UCSD-AML1 (cell line): ENCODE results near the gene UNC5C.

ENCODE experiments used
- DNase-seq: peaks from one replicate; lab custom pipeline; 2025; ENCODE audit not compliant: unreplicated experiment; lab: John Stamatoyannopoulos, UW

The UNC5C gene

DNA sequence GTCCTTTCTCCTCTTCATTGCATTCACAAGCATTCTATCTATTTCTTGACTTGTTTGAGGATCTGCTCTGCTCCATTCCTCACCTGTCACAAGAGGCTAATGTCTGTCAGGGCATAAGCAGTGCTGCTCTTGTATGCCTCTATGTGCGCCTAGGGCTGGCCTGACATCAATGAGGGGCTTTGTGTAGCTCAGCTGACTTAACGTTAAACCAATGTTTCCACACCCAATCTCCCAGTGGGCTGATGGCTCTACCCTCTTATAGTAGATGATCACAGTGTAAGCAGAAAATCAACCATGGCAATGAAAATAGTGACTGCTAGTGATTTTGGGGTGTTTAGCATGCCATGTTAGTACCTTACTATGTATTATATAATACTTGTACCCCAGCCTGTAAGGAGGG, 139.0 kb downstream of the UNC5C start:
- no peak for DNase-seq

DNA sequence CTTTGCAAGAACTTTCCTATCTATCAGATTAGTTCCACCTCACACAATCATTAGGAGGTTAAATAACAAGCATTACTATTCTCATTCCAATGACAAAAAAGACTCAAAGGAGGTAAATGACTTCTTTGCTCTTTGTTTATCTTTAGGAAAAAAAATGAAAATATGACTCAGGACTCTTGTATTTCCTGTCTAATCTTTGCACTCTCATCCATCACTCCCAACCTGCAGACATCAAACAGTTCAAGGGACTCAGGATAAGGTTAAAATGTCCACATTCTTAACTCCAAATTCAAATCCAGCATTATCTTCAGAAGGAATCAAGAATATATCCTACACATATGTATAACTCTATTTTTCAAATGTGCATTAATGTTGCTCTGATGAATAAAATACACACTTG, 139.6 kb downstream of the UNC5C start:
- no peak for DNase-seq

- DNase-seq = no peak
Observed at GRCh38 chr4:95402299-95402698, 146.5 kb downstream of the UNC5C start.

- no peak for DNase-seq
Observed at GRCh38 chr4:95398217-95398616, 150.6 kb downstream of the UNC5C start.

DNA sequence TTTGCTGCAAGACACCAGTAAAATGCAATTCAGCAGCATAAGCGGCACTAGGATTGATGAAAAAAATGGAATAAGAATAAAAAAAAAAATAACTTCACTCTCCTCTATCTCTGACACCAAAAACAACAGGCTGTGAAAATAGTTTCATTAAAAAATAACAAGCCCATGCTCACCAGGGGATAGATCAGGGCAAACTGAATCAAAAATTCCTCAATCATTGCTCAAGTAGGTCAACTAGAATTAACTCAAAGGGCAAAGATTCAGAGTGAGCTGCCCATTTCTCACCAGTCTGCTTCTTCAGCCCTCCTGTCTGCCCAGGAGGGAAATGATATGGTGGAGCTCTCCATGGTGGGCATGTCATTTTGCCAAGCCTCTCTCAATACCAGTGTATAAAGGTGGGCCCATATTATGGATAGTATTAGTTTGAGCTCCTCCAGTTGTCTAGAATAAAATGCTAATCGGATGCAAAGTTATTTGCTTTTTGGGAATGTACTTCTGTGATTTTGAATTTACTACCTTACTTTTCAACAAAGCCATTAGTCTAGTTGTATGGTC, 153.9 kb downstream of the UNC5C start:
- no peak for DNase-seq

GRCh38 chr4:95393821-95394220, 155.0 kb downstream of the UNC5C start:
- no peak for DNase-seq

DNA sequence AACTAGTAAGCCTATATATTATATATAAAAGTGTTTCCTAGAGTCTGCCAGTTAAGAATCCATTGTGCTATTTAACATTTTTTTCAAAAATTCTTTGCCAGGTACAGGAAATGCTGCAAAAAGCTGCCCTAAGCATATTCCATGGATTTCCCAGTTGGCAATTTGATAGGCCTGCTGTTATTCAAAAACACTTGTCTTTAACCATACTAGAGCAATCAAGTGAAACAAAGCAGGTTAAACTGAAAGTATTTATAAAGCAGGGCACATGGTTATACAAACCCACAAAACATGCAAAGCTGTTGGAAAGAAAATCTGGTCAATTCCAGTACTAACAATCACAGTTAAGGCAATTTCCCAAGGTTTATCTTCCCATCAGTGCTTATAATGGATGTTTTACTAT, 159.9 kb downstream of the UNC5C start:
- no peak for DNase-seq

DNA sequence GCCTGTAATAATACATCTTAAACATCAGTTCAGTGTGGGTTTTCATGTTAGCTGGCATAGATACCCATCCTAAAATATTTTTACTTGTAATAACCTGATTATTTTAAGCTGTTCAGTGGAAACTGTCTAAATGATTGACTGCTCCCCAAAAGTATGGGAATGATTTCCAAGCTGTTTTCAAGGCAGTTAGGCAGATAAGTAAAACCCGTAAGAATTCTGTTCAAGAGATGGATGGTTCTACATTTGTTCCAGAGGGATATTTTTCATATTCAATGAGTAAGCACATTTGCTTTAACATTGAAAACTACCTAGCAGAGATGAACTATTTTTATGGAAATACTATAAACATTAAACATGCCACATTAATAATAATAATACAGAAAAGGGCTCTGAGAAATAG, 161.1 kb downstream of the UNC5C start:
- no peak for DNase-seq

DNA sequence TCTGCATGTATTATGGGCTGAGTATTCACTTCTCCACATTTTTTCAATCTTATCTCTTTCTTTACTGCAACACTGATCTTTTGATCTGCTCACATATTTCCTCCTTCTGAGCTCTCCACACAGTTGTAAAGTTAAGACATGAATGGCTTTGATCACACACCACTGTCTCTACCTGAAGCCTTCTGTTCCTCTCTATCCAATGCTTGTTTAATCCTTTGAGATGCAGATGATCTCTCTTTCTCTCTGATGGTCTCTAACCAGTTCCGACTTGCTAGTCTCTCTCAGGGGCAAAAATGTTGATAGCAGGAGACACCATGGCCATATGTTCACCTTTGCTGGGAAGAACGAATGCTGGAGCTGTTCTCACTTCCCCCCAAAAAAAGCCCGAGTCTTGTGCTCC, 162.4 kb downstream of the UNC5C start:
- DNase-seq = no peak

- no peak for DNase-seq
Observed at GRCh38 chr4:95381843-95382580, 166.8 kb downstream of the UNC5C start.

- no peak for DNase-seq
Observed at GRCh38 chr4:95379633-95380032, 169.1 kb downstream of the UNC5C start.

GRCh38 chr4:95377366-95377900, 171.3 kb downstream of the UNC5C start:
- DNase-seq = no peak

GRCh38 chr4:95371476-95372224, 177.1 kb downstream of the UNC5C start:
- no peak for DNase-seq

DNA sequence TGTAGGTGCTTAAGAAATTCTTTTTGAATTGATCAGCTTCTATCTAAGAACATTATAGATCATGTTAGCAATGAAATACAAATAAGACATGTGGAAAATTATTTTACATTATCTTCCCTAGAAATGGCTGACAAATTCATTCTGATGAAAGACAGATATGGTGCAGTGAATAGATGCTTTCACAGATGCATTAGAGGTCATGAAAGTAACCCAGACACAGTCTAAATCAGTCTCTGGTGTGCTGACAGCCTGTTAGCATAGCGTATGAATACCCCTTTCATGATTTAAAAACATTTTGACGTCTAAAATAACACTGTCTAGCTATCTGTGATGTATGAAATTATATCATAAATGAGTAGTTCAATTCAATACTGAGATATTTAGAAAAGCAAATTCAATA, 180.9 kb downstream of the UNC5C start:
- no peak for DNase-seq

GRCh38 chr4:95363966-95364365, 184.8 kb downstream of the UNC5C start:
- no peak for DNase-seq

- no peak for DNase-seq
Observed at GRCh38 chr4:95363559-95363925, 185.2 kb downstream of the UNC5C start.

- DNase-seq = no peak
Observed at GRCh38 chr4:95362906-95363558, 185.7 kb downstream of the UNC5C start.

- DNase-seq = no peak
Observed at GRCh38 chr4:95362066-95362465, 186.7 kb downstream of the UNC5C start.

DNA sequence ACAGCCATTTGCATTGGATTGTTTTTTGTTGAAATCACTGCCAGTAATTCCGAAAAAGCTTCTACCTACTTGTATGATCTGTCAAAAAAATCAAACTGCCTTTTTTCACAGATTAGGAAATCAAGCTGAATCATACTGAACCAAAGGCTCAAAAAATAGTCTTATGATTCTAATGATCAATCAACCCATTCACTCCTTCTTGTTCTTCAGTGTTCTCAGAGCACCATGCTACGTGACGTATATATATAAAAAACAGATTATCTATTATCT, 187.1 kb downstream of the UNC5C start:
- no peak for DNase-seq

DNA sequence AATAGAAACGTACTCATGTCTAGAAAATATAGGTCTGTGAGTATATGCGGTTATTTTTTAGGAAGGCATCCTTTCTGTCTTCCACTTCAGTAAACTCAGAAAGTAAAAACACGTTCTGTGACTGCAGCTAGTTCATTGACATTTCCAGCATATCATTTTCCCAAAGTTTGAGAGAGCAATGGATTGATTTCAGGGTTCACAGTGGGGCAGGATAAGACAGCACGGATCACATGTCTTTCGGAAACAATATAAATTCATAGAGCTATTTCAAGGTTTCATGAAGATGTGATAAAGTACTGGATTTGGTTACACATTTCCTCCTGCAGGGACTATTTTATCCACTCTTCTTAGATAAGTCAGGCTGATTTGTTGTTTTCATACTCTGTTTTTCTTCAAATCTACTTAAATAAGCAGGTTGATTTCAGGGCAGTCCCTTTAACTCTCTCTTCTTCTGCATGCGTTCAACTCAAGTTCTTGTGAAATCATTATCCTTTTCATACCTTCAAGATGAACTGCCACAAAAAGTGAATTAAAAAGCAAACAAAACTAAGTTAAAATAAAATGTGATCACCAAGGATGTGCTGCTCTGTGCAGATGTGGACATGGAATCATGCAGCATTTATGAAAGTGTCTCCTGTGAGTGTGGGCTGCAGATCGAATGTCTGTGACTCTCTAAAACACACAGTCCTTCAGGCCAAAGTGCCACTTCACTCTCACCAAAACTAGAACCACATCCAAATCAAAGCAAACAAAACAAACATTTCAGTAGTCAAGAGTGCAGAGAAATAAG, 187.7 kb downstream of the UNC5C start:
- DNase-seq = no peak

- no peak for DNase-seq
Observed at GRCh38 chr4:95360256-95360903, 188.4 kb downstream of the UNC5C start.
